HEK293T (cell line): ENCODE data around the gene TRIM33.

ENCODE experiments used
- FOXK2 ChIP-seq: fragments of 450-650 bp; IDR thresholded peaks from 2 replicates; pipeline ENCODE4 v1.6.1; 2016; ENCODE audit warnings: mild to moderate bottlenecking
- ZNF384 ChIP-seq: fragments of 450-650 bp; IDR thresholded peaks from 2 replicates; pipeline ENCODE4 v1.6.1; 2016

- TF ChIP-seq FOXK2 (no peak), ZNF384 (no peak)
Observed at GRCh38 chr1:114427612-114428011, 83.4 kb downstream of the TRIM33 start.
